Measurements from ENCODE around the gene MLYCD. TPM values are rescaled to one million over a fixed set of nuclear protein-coding genes. Genes with fewer than 3 reads are reported as not detected.

The MLYCD gene
- total RNA-seq, 3 donors from 2014 or later = 9.0 to 13.9 (median 12.2) TPM

- Histone ChIP-seq H3K4me3 (no peak overlapping the region), H3K4me1 (ENCODE audit: low read depth) (no peaks in the 10 kb centered on the region), H3K36me3 (ENCODE audit: low read depth) (no peaks in the 10 kb centered on the region), H3K9me3 (no peaks in the 10 kb centered on the region)
- no peak for ATAC-seq
- no peak for DNase-seq
- intact Hi-C loops (cut with DNase I, micrococcal nuclease) = no loop called here
- TF ChIP-seq CTCF (IDR thresholded peaks at IDR 0.05) = no peak
These were observed 8.2 kb downstream of the MLYCD start for GRCh38 chr16:83907111-83907510.

GRCh38 chr16:83907631-83908250, 8.8 kb downstream of the MLYCD start:
- intact Hi-C loops (cut with DNase I, micrococcal nuclease) = no loop called here
- Histone ChIP-seq H3K4me1 (ENCODE audit: low read depth) (no peaks in the 10 kb centered on the region), H3K4me3 (no peak overlapping the region), H3K9me3 (no peaks in the 10 kb centered on the region), H3K36me3 (ENCODE audit: low read depth) (no peaks in the 10 kb centered on the region)
- DNase-seq (no peak), ATAC-seq (no peak)
- TF ChIP-seq CTCF (IDR thresholded peaks at IDR 0.05) = no peak

GRCh38 chr16:83908798-83909197, 9.9 kb downstream of the MLYCD start:
- no peaks in the 10 kb centered on the region for H3K9me3 ChIP-seq
- no peaks in the 10 kb centered on the region for H3K4me1 ChIP-seq (ENCODE audit: low read depth)
- intact Hi-C loops (cut with DNase I, micrococcal nuclease) = no loop called here
- no peaks in the 10 kb centered on the region for H3K36me3 ChIP-seq (ENCODE audit: low read depth)
- no peak for DNase-seq
- H3K4me3 ChIP-seq = no peak overlapping the region
- no peak for ATAC-seq
- TF ChIP-seq CTCF (IDR thresholded peaks at IDR 0.05) = no peak

- Histone ChIP-seq H3K4me1 (ENCODE audit: low read depth) (no peaks in the 10 kb centered on the region), H3K9me3 (no peaks in the 10 kb centered on the region), H3K4me3 (no peak overlapping the region), H3K36me3 (ENCODE audit: low read depth) (no peaks in the 10 kb centered on the region)
- TF ChIP-seq CTCF (IDR thresholded peaks at IDR 0.05) = no peak
- DNase-seq = no peak
- no peak for ATAC-seq
- intact Hi-C loops (cut with DNase I, micrococcal nuclease) = no loop called here
These were observed 12.4 kb downstream of the MLYCD start for GRCh38 chr16:83911290-83911689.

GRCh38 chr16:83912519-83913244, 13.8 kb downstream of the MLYCD start:
- no peak overlapping the region for H3K4me3 ChIP-seq
- no peaks in the 10 kb centered on the region for H3K4me1 ChIP-seq (ENCODE audit: low read depth)
- TF ChIP-seq CTCF (IDR thresholded peaks at IDR 0.05) = no peak
- DNase-seq = no peak
- no peak for ATAC-seq
- no peaks in the 10 kb centered on the region for H3K9me3 ChIP-seq
- intact Hi-C loops (cut with DNase I, micrococcal nuclease) = no loop called here
- no peaks in the 10 kb centered on the region for H3K36me3 ChIP-seq (ENCODE audit: low read depth)

All from mucosa of descending colon (tissue), 3 donors.